Astrocyte (in vitro differentiated cells and primary cell): ENCODE results near the gene MOV10L1. TPM values are rescaled to one million over a fixed set of nuclear protein-coding genes. Genes with fewer than 3 reads are reported as not detected.

Experiments
- DNase-seq: peaks from one replicate; pipeline ENCODE4 v3.0.0-alpha.2; 2010; ENCODE audit warnings: low read depth
- FAIRE-seq: peaks from 2 replicates; lab custom pipeline; 2011; peaks lifted over from hg19 to GRCh38; lab: Jason Lieb, UNC
- H2AFZ ChIP-seq: 2 replicates; pipeline ENCODE4 v1.6.0; 2012; ENCODE audit warnings: low read depth, low read length, inconsistent platforms
- H3K27ac ChIP-seq: 2 replicates; pipeline ENCODE4 v1.5.1; 2011; ENCODE audit warnings: low read depth, low read length, inconsistent platforms
- H3K27me3 ChIP-seq: 2 replicates; pipeline ENCODE4 v1.6.0; 2011; ENCODE audit warnings: low read length, inconsistent platforms; ENCODE audit not compliant: insufficient read depth
- H3K36me3 ChIP-seq: 2 replicates; pipeline ENCODE4 v1.5.1; 2011; ENCODE audit warnings: low read length, inconsistent platforms; ENCODE audit not compliant: insufficient read depth
- H3K4me1 ChIP-seq: 2 replicates; pipeline ENCODE4 v1.5.1; 2011; ENCODE audit warnings: low read length, inconsistent platforms; ENCODE audit not compliant: insufficient read depth
- H3K4me2 ChIP-seq: 2 replicates; pipeline ENCODE4 v1.6.0; 2012; ENCODE audit warnings: low read length, inconsistent platforms
- H3K4me3 ChIP-seq: 2 replicates; pipeline ENCODE4 v1.5.1; 2011; ENCODE audit warnings: low read depth, mild to moderate bottlenecking, low read length, inconsistent platforms; ENCODE audit not compliant: insufficient read depth
- H3K79me2 ChIP-seq: 2 replicates; pipeline ENCODE4 v1.6.0; 2012; ENCODE audit warnings: mild to moderate bottlenecking, low read length, inconsistent platforms; ENCODE audit not compliant: insufficient read depth
- H3K9ac ChIP-seq: 2 replicates; pipeline ENCODE4 v1.6.0; 2012; ENCODE audit warnings: mild to moderate bottlenecking, low read length, inconsistent platforms
- H3K9me3 ChIP-seq: 2 replicates; pipeline ENCODE4 v1.5.1; 2012; ENCODE audit warnings: low read depth, mild to moderate bottlenecking, low read length, inconsistent platforms; ENCODE audit not compliant: insufficient read depth
- H4K20me1 ChIP-seq: 2 replicates; pipeline ENCODE4 v1.6.0; 2012; ENCODE audit warnings: low read length, inconsistent platforms; ENCODE audit not compliant: insufficient read depth
- H3K27ac Mint-ChIP-seq: one replicate; pipeline ENCODE4 v1.8.0; 2021; ENCODE audit warnings: mild to moderate bottlenecking, mixed read lengths; ENCODE audit not compliant: unreplicated experiment
- H3K27me3 Mint-ChIP-seq: one replicate; pipeline ENCODE4 v1.8.0; 2021; ENCODE audit warnings: low read depth, mixed read lengths; ENCODE audit not compliant: unreplicated experiment
- H3K36me3 Mint-ChIP-seq: one replicate; pipeline ENCODE4 v1.8.0; 2021; ENCODE audit warnings: low read depth, mixed read lengths; ENCODE audit not compliant: unreplicated experiment
- H3K4me1 Mint-ChIP-seq: one replicate; pipeline ENCODE4 v1.8.0; 2021; ENCODE audit warnings: low read depth, mixed read lengths; ENCODE audit not compliant: unreplicated experiment
- H3K4me3 Mint-ChIP-seq: one replicate; pipeline ENCODE4 v1.8.0; 2021; ENCODE audit warnings: mild to moderate bottlenecking, moderate library complexity, mixed read lengths; ENCODE audit not compliant: unreplicated experiment
- H3K9me3 Mint-ChIP-seq: one replicate; pipeline ENCODE4 v1.8.0; 2021; ENCODE audit warnings: mild to moderate bottlenecking, mixed read lengths; ENCODE audit not compliant: unreplicated experiment
- EZH2 ChIP-seq: IDR thresholded peaks from 2 replicates; pipeline ENCODE4 v1.6.1; 2012; ENCODE audit warnings: mild to moderate bottlenecking, low read length, inconsistent platforms; ENCODE audit not compliant: insufficient read depth
- total RNA-seq: library from RNA; stranded (reverse); gene quantifications from 2 replicates; pipeline ENCODE4 v1.2.1, GENCODE V29; 2021
- TF ChIP-seq, protein P1 (sequence below): IDR thresholded peaks from 2 replicates; pipeline ENCODE4 v1.5.1; 2011; ENCODE audit warnings: low read depth, mild to moderate bottlenecking, inconsistent platforms, low read length, moderate library complexity; ENCODE audit not compliant: insufficient read depth

Gene MOV10L1
- total RNA-seq, 1 donor from 2014 or later: 0.61 TPM

DNA sequence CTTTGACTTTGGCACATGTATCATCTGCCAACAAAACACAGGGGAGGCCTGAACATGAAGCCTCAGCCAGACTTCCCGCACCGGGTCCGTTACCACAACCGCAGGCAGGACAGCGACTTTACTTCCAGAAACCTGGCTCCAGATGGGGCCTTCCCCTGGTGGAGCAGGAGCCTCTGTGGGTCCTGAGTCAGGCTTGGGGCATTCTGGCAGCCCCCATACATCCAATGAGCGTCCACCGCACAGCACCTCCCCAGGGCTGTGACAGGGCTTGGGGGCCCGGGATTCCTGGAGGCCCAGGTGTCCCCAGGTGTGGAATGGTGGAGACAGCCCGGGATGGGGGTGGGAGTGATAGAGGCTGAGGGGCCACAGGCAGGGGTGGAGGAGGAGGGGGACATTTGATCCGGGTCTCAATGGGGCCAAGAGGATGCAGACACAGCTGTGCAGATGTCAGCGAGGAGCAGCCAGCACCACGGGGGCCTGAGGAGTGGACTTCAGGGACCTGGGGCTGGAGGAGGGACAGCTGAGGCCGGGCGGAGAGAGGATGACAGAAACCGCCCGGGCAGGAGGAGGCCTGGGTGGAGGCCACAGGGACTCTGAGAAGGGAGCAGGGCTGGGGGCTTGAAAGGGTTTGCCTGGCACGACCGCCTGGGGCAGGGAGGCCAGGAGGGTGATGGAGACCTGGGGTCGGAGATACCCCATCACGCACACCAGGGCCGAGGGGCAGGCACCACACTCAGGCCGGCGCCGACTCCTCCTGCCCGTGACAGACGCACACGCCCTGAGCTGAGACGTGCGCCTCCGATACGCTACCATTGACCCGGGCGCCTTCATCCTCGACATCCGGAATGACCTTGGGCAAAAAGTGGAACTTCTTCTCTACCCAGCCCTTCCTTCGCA lies 40.3 kb upstream of the MOV10L1 start:
- no peaks in the 10 kb centered on the region for H4K20me1 ChIP-seq
- no peaks in the 10 kb centered on the region for H3K4me1 ChIP-seq
- no peak overlapping the region for H3K4me3 ChIP-seq
- peaks cover 3% of the 10 kb centered on the region for H3K27me3 ChIP-seq
- H2AFZ ChIP-seq: no peak overlapping the region
- H3K9ac ChIP-seq: no peak overlapping the region
- Mint-ChIP-seq H3K27me3 (peaks cover 13% of the 10 kb centered on the region), H3K4me1 (no peaks in the 10 kb centered on the region), H3K27ac (no peak overlapping the region), H3K9me3 (peaks cover 9% of the 10 kb centered on the region), H3K4me3 (no peak overlapping the region), H3K36me3 (no peaks in the 10 kb centered on the region)
- no peaks in the 10 kb centered on the region for H3K36me3 ChIP-seq
- DNase-seq (no peak), FAIRE-seq (no peak)
- no peaks in the 10 kb centered on the region for H3K79me2 ChIP-seq
- TF ChIP-seq, protein P1, sequence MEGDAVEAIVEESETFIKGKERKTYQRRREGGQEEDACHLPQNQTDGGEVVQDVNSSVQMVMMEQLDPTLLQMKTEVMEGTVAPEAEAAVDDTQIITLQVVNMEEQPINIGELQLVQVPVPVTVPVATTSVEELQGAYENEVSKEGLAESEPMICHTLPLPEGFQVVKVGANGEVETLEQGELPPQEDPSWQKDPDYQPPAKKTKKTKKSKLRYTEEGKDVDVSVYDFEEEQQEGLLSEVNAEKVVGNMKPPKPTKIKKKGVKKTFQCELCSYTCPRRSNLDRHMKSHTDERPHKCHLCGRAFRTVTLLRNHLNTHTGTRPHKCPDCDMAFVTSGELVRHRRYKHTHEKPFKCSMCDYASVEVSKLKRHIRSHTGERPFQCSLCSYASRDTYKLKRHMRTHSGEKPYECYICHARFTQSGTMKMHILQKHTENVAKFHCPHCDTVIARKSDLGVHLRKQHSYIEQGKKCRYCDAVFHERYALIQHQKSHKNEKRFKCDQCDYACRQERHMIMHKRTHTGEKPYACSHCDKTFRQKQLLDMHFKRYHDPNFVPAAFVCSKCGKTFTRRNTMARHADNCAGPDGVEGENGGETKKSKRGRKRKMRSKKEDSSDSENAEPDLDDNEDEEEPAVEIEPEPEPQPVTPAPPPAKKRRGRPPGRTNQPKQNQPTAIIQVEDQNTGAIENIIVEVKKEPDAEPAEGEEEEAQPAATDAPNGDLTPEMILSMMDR: no peak
- no peak for TF ChIP-seq EZH2
- H3K4me2 ChIP-seq: no peak overlapping the region
- H3K27ac ChIP-seq: no peak overlapping the region
- H3K9me3 ChIP-seq: peaks cover 14% of the 10 kb centered on the region

DNA sequence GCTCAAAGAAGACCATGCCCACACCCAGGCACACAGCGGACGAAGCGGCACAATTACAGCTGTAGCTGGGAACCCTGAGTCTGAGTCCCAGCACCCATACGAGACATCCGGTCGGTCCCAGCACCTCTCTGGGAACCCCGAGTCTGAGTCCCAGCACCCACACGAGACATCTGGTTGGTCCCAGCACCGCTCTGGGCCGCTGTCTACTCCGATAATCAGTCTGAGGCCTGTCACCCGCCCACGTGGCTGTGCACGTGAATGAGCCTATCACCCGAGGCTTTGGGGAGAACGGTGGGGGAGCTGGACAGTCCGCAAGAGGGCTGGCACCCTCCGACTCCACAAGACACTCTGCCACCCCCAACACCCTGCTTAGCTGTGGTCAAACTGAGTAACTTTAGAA lies 37.9 kb upstream of the MOV10L1 start:
- TF ChIP-seq, protein P1: no peak
- no peak for TF ChIP-seq EZH2
- FAIRE-seq: no peak

DNA sequence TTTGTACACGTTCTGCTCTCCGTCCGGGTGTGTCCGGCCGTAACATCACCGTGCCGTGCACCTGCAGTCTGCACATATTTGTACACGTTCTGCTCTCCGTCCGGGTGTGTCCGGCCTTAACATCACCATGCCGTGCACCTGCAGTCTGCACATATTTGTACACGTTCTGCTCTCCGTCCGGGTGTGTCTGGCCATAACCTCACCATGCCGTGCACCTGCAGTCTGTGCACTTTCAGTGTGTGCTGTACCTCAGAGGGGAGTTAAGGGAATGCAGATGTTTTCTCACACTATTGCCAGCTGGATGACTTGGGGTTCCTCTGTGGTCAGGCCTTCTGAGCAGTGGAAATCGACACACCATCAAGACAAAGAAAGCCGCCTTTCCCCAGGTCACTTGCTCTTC lies 35.9 kb upstream of the MOV10L1 start:
- H3K79me2 ChIP-seq: no peaks in the 10 kb centered on the region
- no peak overlapping the region for H3K4me3 ChIP-seq
- no peak overlapping the region for H3K9ac ChIP-seq
- H3K27me3 Mint-ChIP-seq: peaks cover 28% of the 10 kb centered on the region
- no peak overlapping the region for H3K4me3 Mint-ChIP-seq
- peaks cover 2% of the 10 kb centered on the region for H3K27me3 ChIP-seq
- no peak for DNase-seq
- no peaks in the 10 kb centered on the region for H3K36me3 ChIP-seq
- H2AFZ ChIP-seq: no peak overlapping the region
- peaks cover 4% of the 10 kb centered on the region for H3K36me3 Mint-ChIP-seq
- TF ChIP-seq EZH2: no peak
- TF ChIP-seq, protein P1: no peak
- no peaks in the 10 kb centered on the region for H4K20me1 ChIP-seq
- H3K4me1 ChIP-seq: no peaks in the 10 kb centered on the region
- no peak overlapping the region for H3K27ac Mint-ChIP-seq
- peaks cover 14% of the 10 kb centered on the region for H3K9me3 ChIP-seq
- H3K27ac ChIP-seq: no peak overlapping the region
- FAIRE-seq: no peak
- no peak overlapping the region for H3K4me2 ChIP-seq
- no peaks in the 10 kb centered on the region for H3K4me1 Mint-ChIP-seq
- H3K9me3 Mint-ChIP-seq: peaks cover 9% of the 10 kb centered on the region

More for the DNA sequence above, 37.9 kb upstream of the MOV10L1 start:
- Histone ChIP-seq H3K9ac (no peak overlapping the region), H3K4me1 (no peaks in the 10 kb centered on the region), H3K4me3 (no peak overlapping the region), H3K4me2 (no peak overlapping the region), H3K36me3 (no peaks in the 10 kb centered on the region), H4K20me1 (no peaks in the 10 kb centered on the region), H2AFZ (no peak overlapping the region), H3K9me3 (peaks cover 14% of the 10 kb centered on the region), H3K27me3 (peaks cover 3% of the 10 kb centered on the region), H3K79me2 (no peaks in the 10 kb centered on the region), H3K27ac (no peak overlapping the region)
- no peak for DNase-seq
- Mint-ChIP-seq H3K27me3 (peaks cover 26% of the 10 kb centered on the region), H3K9me3 (peaks cover 9% of the 10 kb centered on the region), H3K4me1 (no peaks in the 10 kb centered on the region), H3K4me3 (no peak overlapping the region), H3K36me3 (peaks cover 4% of the 10 kb centered on the region), H3K27ac (no peak overlapping the region)
